NCI-H2196 (cell line): ENCODE data around the gene CTNNA1.
"Not testable (repeated sequence)": the region's sequence is repeated elsewhere in the genome, so short reads cannot be mapped to it uniquely, and the experiment has no call there.

ENCODE experiments used
- DNase-seq: peaks from one replicate; lab custom pipeline; 2025; ENCODE audit not compliant: unreplicated experiment; lab: John Stamatoyannopoulos, UW

Gene CTNNA1

DNA sequence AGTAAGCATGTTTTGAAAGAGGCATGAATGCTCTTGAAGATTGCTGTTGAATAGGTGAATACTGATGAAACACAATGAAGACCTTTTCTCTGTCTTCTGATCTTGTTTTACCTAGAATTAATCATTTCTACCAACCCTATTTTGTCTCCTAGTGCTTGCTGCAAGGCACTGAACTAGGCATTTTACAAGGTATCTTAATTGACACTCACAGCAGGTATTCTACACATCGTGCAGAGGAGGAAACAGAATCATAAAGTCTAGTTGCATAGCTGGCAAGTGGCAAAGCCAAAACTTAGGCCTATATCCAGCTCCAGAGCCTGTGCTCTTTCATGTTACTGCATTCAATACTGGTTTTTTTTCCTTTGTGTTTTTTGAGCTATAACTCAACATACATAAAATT, 50.7 kb downstream of the CTNNA1 start:
- no peak for DNase-seq

- DNase-seq: no peak
Measured at GRCh38 chr5:138805096-138805495, 51.9 kb downstream of the CTNNA1 start.

GRCh38 chr5:138807182-138807581, 54.0 kb downstream of the CTNNA1 start:
- no peak for DNase-seq

- no peak for DNase-seq
Measured at GRCh38 chr5:138809391-138809790, 56.2 kb downstream of the CTNNA1 start.

- not testable (repeated sequence) for DNase-seq
Measured at GRCh38 chr5:138810861-138811260, 57.6 kb downstream of the CTNNA1 start.

- DNase-seq: no peak
Measured at GRCh38 chr5:138815529-138815928, 62.3 kb downstream of the CTNNA1 start.

DNA sequence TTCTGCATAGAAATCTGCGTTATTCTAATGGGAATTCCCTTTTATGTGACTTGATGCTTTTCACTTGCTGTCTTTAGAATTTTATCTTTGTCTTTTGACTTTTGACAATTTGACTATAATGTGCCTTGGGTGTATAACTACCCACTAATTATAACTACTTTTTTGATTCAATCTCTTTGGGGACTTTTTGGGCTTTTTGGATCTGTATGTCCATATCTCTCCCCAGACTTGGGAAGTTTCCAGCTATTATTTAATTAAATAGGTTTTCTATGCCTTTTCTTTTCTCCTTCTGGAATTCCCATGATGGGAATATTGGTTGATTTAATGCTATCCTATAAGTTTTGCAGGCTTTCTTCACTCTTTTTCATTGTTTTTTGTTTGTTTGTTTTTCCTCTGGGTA, 64.0 kb downstream of the CTNNA1 start:
- no peak for DNase-seq

GRCh38 chr5:138819081-138819480, 65.9 kb downstream of the CTNNA1 start:
- no peak for DNase-seq

GRCh38 chr5:138820695-138821094, 67.5 kb downstream of the CTNNA1 start:
- no peak for DNase-seq

- no peak for DNase-seq
Measured at GRCh38 chr5:138824516-138824915, 71.3 kb downstream of the CTNNA1 start.

GRCh38 chr5:138824924-138825863, 72.0 kb downstream of the CTNNA1 start:
- DNase-seq: no peak

GRCh38 chr5:138828556-138828955, 75.3 kb downstream of the CTNNA1 start:
- DNase-seq: no peak

GRCh38 chr5:138829341-138829740, 76.1 kb downstream of the CTNNA1 start:
- no peak for DNase-seq

GRCh38 chr5:138831703-138832102, 78.5 kb downstream of the CTNNA1 start:
- no peak for DNase-seq

DNA sequence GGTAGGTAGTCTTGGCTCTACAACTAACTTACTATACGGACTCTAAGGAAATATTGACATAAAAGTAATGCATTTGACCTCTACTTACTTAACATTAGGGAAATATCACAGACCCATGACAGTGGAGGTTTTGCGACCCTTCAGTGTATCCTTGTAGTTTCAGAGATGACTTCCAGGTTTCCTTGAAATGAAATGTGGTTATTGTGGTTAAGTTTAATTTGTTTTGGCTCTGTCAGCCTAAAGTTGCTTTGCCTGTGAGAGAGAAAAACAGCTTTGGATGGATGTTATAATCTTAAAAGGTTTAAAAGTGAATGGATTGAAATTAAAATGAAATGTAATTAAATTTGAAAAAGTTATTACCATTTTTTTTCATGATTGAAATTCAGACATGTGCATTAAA, 79.0 kb downstream of the CTNNA1 start:
- no peak for DNase-seq

DNA sequence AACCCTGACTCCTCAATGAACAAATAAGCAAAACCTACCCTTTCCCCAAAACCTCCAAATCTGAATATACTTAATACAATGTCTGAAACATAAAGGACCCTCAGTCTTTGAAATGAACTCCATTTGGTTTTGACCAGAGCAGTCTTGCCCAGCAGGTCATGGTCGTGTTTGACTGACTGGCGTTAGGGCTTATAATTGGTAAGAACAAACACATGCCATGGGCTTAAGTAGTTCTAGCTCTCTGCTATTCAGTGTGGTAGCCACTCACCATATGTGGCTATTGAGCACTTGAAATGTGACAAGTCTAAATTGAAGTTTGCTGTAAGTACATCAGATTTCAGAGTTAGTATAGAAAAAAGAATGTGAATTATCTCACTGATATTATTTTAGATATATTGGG, 79.9 kb downstream of the CTNNA1 start:
- DNase-seq: no peak

GRCh38 chr5:138833726-138834480, 80.7 kb downstream of the CTNNA1 start:
- DNase-seq: no peak

- DNase-seq: not testable (repeated sequence)
Measured at GRCh38 chr5:138834853-138835252, 81.6 kb downstream of the CTNNA1 start.

DNA sequence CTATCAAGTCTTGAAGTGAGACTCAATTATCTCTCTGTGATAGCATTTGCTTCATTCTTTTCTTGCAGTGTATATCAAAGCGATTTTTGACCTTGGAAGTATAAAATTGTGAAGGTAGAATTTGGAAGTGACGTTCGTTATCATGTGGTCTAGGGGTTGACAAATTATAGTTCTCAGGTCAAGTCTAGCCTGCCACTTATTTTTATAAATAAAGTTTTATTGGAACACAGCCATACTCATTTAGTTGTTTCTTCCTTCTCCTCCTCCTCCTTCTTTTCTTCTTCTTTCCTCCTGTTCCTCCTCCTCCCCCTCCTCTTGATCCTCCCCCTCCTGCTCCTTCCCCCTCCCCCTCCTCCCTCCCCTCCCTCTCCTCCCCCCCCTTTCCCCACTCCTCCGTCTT, 83.9 kb downstream of the CTNNA1 start:
- no peak for DNase-seq

GRCh38 chr5:138840103-138840502, 86.9 kb downstream of the CTNNA1 start:
- no peak for DNase-seq

DNA sequence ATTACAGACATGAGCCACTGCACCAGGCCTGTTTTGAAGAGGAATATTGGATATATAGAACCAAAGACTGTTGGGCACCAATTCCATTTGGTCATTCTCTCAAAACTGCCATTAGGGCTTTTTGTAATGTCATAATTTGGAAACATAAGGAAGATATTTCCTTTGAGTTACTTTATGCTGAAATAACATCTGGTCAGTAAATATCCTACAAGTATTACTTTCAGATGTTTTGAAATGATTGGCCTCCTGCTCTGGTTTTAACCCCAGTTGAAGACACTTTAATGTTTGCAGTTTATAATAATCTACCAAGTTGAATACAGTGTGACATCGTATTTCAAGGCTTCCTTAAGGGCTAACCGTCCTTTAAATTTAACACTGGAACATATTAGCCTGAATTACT, 88.3 kb downstream of the CTNNA1 start:
- DNase-seq: no peak
